H9 (cell line): ENCODE measurements around the gene ABCA13. TPM values are rescaled to one million over a fixed set of nuclear protein-coding genes. Genes with fewer than 3 reads are reported as not detected.

ENCODE experiments used
- DNase-seq: peaks from one replicate; pipeline ENCODE4 v3.0.0-alpha.2; 2017
- H2AFZ ChIP-seq: one replicate; pipeline ENCODE4 v1.6.1; 2013; ENCODE audit warnings: mild to moderate bottlenecking, low read length, control low read depth, moderate library complexity
- H2AK5ac ChIP-seq: 2 replicates; pipeline ENCODE4 v1.6.1; 2013; ENCODE audit warnings: low read length, control low read depth, mixed read lengths; ENCODE audit not compliant: insufficient read length
- H2BK120ac ChIP-seq: one replicate; pipeline ENCODE4 v1.6.1; 2013; ENCODE audit warnings: low read depth, mild to moderate bottlenecking, low read length, control low read depth, inconsistent platforms; ENCODE audit not compliant: poor library complexity, severe bottlenecking
- H2BK12ac ChIP-seq: 2 replicates; pipeline ENCODE4 v1.6.1; 2013; ENCODE audit warnings: low read length, control low read depth, mixed read lengths, low read depth; ENCODE audit not compliant: insufficient read length
- H2BK15ac ChIP-seq: 2 replicates; pipeline ENCODE4 v1.6.1; 2013; ENCODE audit warnings: low read depth, low read length, control low read depth
- H2BK20ac ChIP-seq: one replicate; pipeline ENCODE4 v1.6.1; 2013; ENCODE audit warnings: low read depth, mild to moderate bottlenecking, low read length, control low read depth, inconsistent platforms; ENCODE audit not compliant: poor library complexity, severe bottlenecking
- H2BK5ac ChIP-seq: 2 replicates; pipeline ENCODE4 v1.6.1; 2013; ENCODE audit warnings: low read length, control low read depth, mixed read lengths; ENCODE audit not compliant: insufficient read length
- H3K14ac ChIP-seq: 2 replicates; pipeline ENCODE4 v1.6.1; 2013; ENCODE audit warnings: low read length, control low read depth; ENCODE audit not compliant: insufficient read depth
- H3K18ac ChIP-seq: 2 replicates; pipeline ENCODE4 v1.6.1; 2013; ENCODE audit warnings: low read depth, mild to moderate bottlenecking, mixed read lengths, low read length, control low read depth; ENCODE audit not compliant: insufficient read length
- H3K23ac ChIP-seq: 2 replicates; pipeline ENCODE4 v1.6.1; 2013; ENCODE audit warnings: low read length, control low read depth, mixed read lengths, low read depth; ENCODE audit not compliant: insufficient read length
- H3K23me2 ChIP-seq: 2 replicates; pipeline ENCODE4 v1.6.1; 2013; ENCODE audit warnings: low read depth, mild to moderate bottlenecking, mixed read lengths, low read length, control low read depth; ENCODE audit not compliant: insufficient read length, poor library complexity, severe bottlenecking
- H3K27ac ChIP-seq: 2 replicates; pipeline ENCODE4 v1.5.1; 2013; ENCODE audit warnings: low read length, control low read depth, mixed read lengths, low read depth; ENCODE audit not compliant: insufficient read length
- H3K27me3 ChIP-seq: 2 replicates; pipeline ENCODE4 v1.6.1; 2013; ENCODE audit warnings: low read length, control low read depth, inconsistent platforms; ENCODE audit not compliant: insufficient read depth
- H3K4ac ChIP-seq: 2 replicates; pipeline ENCODE4 v1.6.1; 2013; ENCODE audit warnings: low read depth, mild to moderate bottlenecking, control low read depth, inconsistent platforms, low read length, moderate library complexity
- H3K4me1 ChIP-seq: 2 replicates; pipeline ENCODE4 v1.6.1; 2013; ENCODE audit warnings: low read length, control low read depth, inconsistent platforms; ENCODE audit not compliant: insufficient read depth
- H3K4me2 ChIP-seq: 2 replicates; pipeline ENCODE4 v1.6.1; 2013; ENCODE audit warnings: low read length, control low read depth, mixed read lengths; ENCODE audit not compliant: insufficient read length, insufficient read depth
- H3K56ac ChIP-seq: 2 replicates; pipeline ENCODE4 v1.6.1; 2013; ENCODE audit warnings: low read depth, mild to moderate bottlenecking, mixed read lengths, low read length, control low read depth; ENCODE audit not compliant: insufficient read length
- H3K79me1 ChIP-seq: 2 replicates; pipeline ENCODE4 v1.6.1; 2013; ENCODE audit warnings: low read depth, mild to moderate bottlenecking, moderate library complexity, low read length, control low read depth, inconsistent platforms; ENCODE audit not compliant: insufficient read depth, poor library complexity, severe bottlenecking
- H3K79me2 ChIP-seq: 2 replicates; pipeline ENCODE4 v1.6.1; 2013; ENCODE audit warnings: low read length, control low read depth, inconsistent platforms; ENCODE audit not compliant: insufficient read depth
- H3K9ac ChIP-seq: 2 replicates; pipeline ENCODE4 v1.6.1; 2013; ENCODE audit warnings: low read length, control low read depth, mixed read lengths; ENCODE audit not compliant: insufficient read length; ENCODE audit errors: extremely low read depth
- H3K9me3 ChIP-seq: one replicate; pipeline ENCODE4 v1.6.1; 2013; ENCODE audit warnings: low read depth, low read length, inconsistent platforms; ENCODE audit not compliant: control insufficient read depth
- H3T11ph ChIP-seq: one replicate; pipeline ENCODE4 v1.6.1; 2013; ENCODE audit warnings: mild to moderate bottlenecking, low read length, control low read depth, inconsistent platforms
- H4K20me1 ChIP-seq: one replicate; pipeline ENCODE4 v1.6.1; 2013; ENCODE audit not compliant: control insufficient read depth, insufficient read length, insufficient read depth
- H4K5ac ChIP-seq: 2 replicates; pipeline ENCODE4 v1.6.1; 2013; ENCODE audit warnings: low read depth, mild to moderate bottlenecking, mixed read lengths, low read length, control low read depth; ENCODE audit not compliant: insufficient read length
- H4K8ac ChIP-seq: replicated peaks from 2 replicates; pipeline ENCODE4 v1.6.1; 2013; ENCODE audit warnings: low read length, control low read depth, mixed read lengths, low read depth; ENCODE audit not compliant: insufficient read length
- H4K91ac ChIP-seq: 2 replicates; pipeline ENCODE4 v1.6.1; 2013; ENCODE audit warnings: low read depth, mild to moderate bottlenecking, moderate library complexity, mixed read lengths, low read length, control low read depth; ENCODE audit not compliant: insufficient read length
- H3K27ac Mint-ChIP-seq, 3 experiments: 2 replicates in 2 of 3; 3 replicates in 1 of 3; pipeline ENCODE4 v1.8.0; 2020 to 2021; ENCODE audit warnings: mixed read lengths in 3 of 3, mild to moderate bottlenecking in 1 of 3, moderate library complexity in 1 of 3
- H3K27me3 Mint-ChIP-seq: 2 replicates; pipeline ENCODE4 v1.8.0; 2021; ENCODE audit warnings: low read depth, mild to moderate bottlenecking, moderate library complexity, mixed read lengths
- H3K36me3 Mint-ChIP-seq, 3 experiments: 2 replicates in 2 of 3; 3 replicates in 1 of 3; pipeline ENCODE4 v1.8.0; 2020 to 2021; ENCODE audit warnings: low read depth in 3 of 3, mixed read lengths in 3 of 3; ENCODE audit not compliant: insufficient read depth in 1 of 3
- H3K4me1 Mint-ChIP-seq, 2 experiments: 2 replicates each; pipeline ENCODE4 v1.8.0; 2020; ENCODE audit warnings: mixed read lengths in 2 of 2
- H3K4me3 Mint-ChIP-seq, 2 experiments: 2 replicates in 1 of 2; 3 replicates in 1 of 2; pipeline ENCODE4 v1.8.0; 2020 to 2021; ENCODE audit warnings: mild to moderate bottlenecking in 2 of 2, mixed read lengths in 2 of 2, moderate library complexity in 1 of 2
- H3K9me3 Mint-ChIP-seq, 2 experiments: 2 replicates in 1 of 2; 3 replicates in 1 of 2; pipeline ENCODE4 v1.8.0; 2020; ENCODE audit warnings: mild to moderate bottlenecking in 2 of 2, mixed read lengths in 2 of 2, moderate library complexity in 1 of 2
- CTCF ChIP-seq: fragments of 200-600 bp; sonication (generic); conservative IDR thresholded peaks from 3 replicates; pipeline ENCODE4 v1.8.0; 2021; ENCODE audit warnings: antibody characterized with exemption, mild to moderate bottlenecking
- WGBS: extraction: QIAGEN DNeasy Blood & Tissue Kit; methylation state at CpG from one replicate; pipeline ENCODE4 v1.1.7; 2013; ENCODE audit warnings: missing lambda C conversion rate, low lambda C conversion rate, mixed read lengths; ENCODE audit not compliant: insufficient read length; ENCODE audit errors: extremely low coverage; 5-methylcytosine and 5-hydroxymethylcytosine counted together
- total RNA-seq: library from RNA; stranded (reverse); gene quantifications from 2 replicates; pipeline ENCODE4 v1.2.1, GENCODE V29; 2021

Gene ABCA13
- total RNA-seq, 1 experiment from 2014 or later = 0.11 TPM

- Histone ChIP-seq H3T11ph (no peak overlapping the region), H4K5ac (no peak overlapping the region), H2AK5ac (no peak overlapping the region), H2BK20ac (no peak overlapping the region), H3K4me2 (no peak overlapping the region), H3K23me2 (no peaks in the 10 kb centered on the region), H2BK120ac (no peak overlapping the region), H4K20me1 (no peaks in the 10 kb centered on the region), H3K27me3 (no peaks in the 10 kb centered on the region), H3K56ac (no peak overlapping the region), H4K8ac (no peak overlapping the region), H4K91ac (no peak overlapping the region), H2BK12ac (no peak overlapping the region), H3K9me3 (no peaks in the 10 kb centered on the region), H3K4me1 (no peaks in the 10 kb centered on the region), H3K79me2 (no peaks in the 10 kb centered on the region), H3K23ac (no peak overlapping the region), H3K79me1 (no peaks in the 10 kb centered on the region), H3K18ac (no peak overlapping the region), H3K14ac (no peak overlapping the region), H2BK15ac (no peak overlapping the region), H3K4ac (no peak overlapping the region), H2AFZ (no peak overlapping the region), H2BK5ac (no peak overlapping the region), H3K9ac (no peak overlapping the region), H3K27ac (no peak overlapping the region)
- Mint-ChIP-seq H3K27ac (no peak overlapping the region), H3K27me3 (no peaks in the 10 kb centered on the region), H3K9me3 (no peaks in the 10 kb centered on the region), H3K4me1 (peaks cover 4 to 5% of the 10 kb centered on the region in 2 experiments; a peak in 2 of 4 replicates), H3K4me3 (no peak overlapping the region), H3K36me3 (no peaks in the 10 kb centered on the region)
- WGBS = no CpG with 5 or more reads among the region's 2 CpGs
- no peak for DNase-seq
- TF ChIP-seq CTCF = no peak
Measured at GRCh38 chr7:48261696-48262095, 90.4 kb downstream of the ABCA13 start.
